ENCODE data around the gene PROB1.
"Not testable (repeated sequence)": the region's sequence is repeated elsewhere in the genome, so short reads cannot be mapped to it uniquely, and the experiment has no call there.

PROB1 gene

DNA sequence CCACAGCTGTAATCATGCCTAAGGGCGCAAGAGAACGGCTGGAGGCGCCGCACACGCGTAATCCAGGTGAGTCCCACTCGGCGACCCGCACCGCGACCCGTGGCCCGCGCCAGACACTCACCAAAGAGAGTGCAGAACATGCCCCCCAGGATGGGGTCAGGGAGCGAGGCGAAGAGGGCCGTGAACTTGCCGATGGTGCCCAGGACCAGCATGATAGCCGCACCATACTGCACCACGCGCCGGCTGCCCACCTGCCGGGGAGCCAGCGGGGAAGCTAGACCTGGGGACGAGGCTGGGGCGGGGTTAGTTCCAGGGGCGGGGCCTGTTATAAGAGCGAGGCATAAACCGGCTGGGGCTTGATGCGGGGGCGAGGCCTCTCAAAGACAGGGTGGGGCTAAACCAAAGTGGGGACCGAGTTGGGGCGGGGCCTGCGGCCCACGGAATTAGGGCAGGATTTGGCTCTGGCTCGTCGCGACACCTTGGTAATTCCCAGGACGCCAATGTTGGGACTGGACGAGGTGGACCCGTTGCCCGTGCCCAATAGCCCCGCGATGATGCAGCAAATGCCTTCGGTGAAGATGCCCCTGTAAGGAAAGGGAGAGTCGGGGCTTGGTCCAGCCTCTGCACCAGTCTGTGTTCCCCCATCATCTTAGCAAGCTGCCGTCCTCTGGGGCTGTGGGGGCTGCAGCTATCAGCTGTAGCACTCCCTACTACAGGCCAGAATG lies 16.6 kb downstream of the PROB1 start:
- no peak for DNase-seq

DNA sequence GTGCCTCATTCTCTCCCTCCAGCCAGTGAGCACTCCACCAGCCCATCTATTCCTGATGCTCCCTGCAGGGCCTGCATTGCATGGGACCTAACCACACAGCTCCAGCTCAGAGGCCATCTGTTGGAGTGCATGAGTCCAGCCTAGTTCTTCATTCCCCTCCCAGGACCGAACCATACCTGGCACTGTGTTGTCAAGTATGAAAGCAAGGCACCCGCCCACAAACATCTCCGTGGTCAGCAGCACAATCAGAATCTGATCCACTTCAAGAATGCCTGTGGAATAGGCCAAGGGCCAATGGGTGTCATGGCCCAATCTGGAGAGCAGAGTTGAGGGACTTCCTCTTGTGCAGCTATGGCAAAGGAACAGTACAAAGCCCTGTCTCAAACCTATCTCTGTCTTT lies 17.7 kb downstream of the PROB1 start:
- no peak for DNase-seq

DNA sequence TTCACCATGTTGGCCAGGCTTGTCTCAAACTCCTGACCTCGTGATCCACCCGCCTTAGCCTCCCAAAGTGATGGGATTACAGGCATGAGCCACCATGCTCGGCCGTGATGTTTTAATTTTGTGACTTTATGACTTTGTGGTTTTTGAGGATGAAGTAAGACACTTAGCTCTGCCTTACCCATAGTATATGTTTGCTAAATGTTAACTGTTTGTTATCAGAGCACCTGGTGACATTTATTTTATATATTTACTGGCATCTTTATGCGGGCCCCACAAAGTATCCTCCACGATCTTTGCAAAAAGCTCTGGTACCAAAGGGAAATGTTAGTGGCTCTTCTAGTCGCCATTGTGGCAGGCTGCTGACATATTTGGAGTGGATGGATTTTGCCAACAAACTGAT lies 18.5 kb downstream of the PROB1 start:
- DNase-seq: no peak

DNA sequence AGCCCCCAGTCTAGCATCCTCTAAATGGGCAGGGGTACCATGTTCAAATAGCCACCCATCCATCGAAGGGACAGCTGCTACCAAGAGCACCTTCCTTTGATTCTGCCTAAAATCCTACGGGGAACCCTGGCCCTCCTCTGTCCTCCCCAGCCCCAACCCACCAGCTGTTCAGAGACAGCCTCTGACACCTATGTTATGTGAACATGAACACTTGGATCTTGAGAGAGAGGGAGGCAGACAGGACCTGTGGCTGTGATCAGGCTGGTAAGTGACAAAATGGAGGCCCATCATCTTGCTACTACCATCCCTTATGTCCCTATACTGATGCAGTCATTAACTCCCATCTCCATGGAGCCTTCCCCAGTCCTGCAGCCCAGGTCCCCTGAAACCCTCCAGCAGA lies 20.0 kb downstream of the PROB1 start:
- no peak for DNase-seq

GRCh38 chr5:139371482-139372435 lies 23.1 kb downstream of the PROB1 start:
- no peak for DNase-seq

DNA sequence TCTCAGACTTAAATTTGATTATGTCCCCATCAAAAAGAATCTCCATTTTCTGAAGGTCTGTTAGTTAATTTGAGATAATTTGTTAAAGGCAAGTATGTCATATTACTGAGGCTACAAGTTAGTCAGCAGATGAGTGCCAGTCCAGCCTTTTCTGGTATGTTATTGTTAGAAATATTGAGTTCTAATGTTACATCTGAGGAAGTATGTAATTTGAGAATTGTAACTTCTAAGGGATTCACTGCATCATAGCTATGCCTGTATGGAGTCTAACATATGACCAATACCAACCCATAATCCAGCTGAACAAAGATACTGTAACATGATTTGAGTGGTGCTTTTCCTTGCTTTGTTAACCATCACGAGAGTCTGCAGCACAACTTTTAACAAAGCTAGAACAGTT lies 25.7 kb downstream of the PROB1 start:
- DNase-seq: no peak

DNA sequence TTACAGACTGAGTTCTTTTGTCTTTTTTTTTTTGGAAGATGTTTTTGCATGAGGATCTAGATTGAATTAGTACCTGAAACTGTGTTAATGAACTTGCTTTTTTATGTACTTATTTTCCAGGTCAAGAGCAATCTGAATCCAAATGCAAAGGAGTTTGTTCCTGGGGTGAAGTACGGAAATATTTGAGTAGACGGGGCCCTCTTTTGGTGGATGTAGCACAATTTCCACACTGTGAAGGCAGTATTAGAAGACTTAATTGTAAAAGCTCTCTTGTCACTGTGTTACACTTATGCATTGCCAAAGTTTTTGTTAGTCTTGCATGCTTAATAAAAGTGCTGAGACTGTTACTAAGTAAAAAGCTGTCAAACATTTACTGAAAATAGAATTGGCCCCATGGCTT lies 26.3 kb downstream of the PROB1 start:
- DNase-seq: no peak

DNA sequence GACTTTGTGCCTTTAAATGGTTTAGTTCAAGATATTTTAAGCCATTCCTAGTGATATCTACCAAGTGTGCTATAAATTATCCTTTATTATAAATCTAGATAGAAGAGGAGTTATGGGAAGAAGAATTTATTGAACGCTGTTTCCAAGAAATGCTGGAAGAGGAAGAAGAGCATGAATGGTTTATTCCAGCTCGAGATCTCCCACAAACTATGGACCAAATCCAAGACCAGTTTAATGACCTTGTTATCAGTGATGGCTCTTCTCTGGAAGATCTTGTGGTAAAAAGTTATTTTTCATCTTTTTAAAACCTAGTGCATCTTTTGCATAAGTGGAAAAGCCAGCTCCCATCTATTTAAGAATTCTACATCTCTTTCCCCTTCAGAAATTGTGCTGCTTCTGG lies 30.4 kb downstream of the PROB1 start:
- DNase-seq: no peak

GRCh38 chr5:139363937-139364336 lies 31.0 kb downstream of the PROB1 start:
- DNase-seq: no peak

- DNase-seq: no peak
Observed at GRCh38 chr5:139361835-139362429, 33.0 kb downstream of the PROB1 start.

GRCh38 chr5:139360384-139360783 lies 34.5 kb downstream of the PROB1 start:
- DNase-seq: no peak

DNA sequence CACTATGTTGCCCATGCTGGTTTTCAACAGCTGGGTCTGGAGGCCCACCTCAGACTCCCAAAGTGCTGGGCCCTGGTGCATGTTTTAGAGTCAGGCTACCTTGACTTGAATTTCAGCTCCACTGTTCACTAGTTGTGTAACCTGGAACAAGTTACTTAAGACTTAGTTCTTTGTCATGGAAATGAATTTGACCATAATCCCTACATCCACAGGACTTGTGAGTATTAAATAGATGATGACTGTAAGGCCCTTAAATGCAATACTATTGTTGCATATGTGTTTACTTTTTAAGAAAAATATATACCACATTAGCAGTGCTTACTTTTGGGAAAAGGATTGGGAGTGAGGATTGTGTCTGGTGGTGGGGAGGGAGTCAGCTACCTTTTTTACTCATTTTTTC lies 36.8 kb downstream of the PROB1 start:
- no peak for DNase-seq

DNA sequence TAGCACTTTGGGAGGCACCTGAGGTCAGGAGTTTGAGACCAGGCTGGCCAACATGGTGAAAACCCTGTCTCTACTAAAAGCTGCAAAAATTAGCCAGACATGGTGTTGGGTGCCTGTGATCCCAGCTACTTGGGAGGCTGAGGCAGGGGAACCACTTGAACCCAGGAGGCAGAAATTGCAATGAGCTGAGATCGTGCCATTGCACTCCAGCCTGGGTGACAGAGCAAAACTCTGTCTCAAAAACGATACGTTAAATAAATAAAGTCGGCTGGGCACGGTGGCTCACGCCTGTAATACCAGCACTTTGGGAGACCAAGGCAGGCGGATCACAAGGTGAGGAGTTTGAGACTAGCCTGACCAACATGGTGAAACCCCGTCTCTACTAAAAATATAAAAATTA lies 39.0 kb downstream of the PROB1 start:
- not testable (repeated sequence) for DNase-seq

DNA sequence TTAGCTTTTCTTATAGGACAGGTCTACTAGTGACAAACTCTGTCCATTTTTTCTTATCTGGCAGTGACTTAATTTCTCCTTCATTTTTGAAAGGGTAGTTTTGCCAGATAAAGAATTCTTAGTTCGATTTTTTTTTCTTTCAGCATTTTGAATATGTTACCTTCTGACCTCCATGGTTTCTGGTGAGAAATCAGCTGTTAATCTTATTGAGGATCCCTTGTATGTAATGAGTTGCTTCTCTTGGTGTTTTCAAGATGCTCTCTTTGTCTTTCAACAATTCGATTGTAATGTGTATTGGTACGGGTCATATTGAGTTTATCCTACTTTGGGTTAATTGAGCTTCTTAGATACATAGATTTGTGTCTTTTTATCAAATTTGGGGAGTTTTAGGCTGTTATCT lies 40.7 kb downstream of the PROB1 start:
- no peak for DNase-seq

DNA sequence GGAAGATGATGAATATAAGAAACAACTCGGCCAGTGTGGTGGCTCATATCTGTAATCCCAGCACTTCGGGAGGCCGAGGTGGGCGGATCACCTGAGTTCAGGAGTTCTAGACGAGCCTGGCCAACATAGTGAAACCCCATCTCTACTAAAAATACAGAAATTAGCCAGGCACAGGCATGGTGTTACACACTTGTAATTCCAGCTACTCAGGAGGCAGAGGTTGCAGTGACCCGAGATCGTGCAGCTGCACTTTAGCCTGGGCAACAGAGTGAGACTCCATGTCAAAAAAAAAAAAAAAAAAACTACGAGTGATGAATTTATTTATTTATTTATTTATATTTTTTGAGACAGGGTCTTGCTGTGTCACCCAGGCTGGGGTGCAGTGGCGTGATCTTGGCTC lies 47.0 kb downstream of the PROB1 start:
- DNase-seq: not testable (repeated sequence)

DNA sequence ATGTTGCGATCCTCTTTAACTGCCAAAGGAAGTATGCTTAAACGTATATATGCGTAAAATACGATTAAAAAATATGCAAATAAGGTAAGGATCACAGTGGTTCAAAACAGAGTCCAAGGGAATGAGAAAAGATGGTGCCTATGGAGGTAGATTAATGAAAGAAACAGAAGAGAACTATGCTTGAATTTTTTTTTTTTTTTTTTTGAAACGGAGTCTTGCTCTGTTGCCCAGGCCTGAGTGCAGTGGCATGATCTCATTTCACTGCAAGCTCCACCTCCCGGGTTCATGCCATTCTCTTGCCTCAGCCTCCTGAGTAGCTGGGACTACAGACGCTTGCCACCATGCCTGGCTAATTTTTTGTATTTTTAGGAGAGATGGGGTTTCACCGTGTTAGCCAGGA lies 49.5 kb downstream of the PROB1 start:
- DNase-seq: not testable (repeated sequence)

DNA sequence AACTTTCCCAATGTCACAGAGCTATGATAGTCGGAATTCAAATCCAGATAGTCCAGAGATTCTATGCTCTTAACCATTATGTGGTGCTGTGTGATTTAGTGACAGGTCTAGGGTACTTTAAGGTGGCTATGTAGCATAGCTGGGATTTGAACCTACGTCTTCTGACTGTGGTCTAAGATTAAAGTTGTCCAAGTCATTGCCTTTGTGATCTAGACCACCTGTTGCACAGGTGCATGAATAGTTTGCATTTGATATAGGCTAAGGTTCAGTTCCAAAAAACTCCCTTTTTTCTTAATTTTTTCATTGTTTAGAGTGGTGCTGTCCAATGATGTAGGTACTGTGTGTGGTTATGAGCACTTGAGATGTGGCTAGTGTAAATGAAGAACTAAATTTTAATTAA lies 50.7 kb downstream of the PROB1 start:
- no peak for DNase-seq

DNA sequence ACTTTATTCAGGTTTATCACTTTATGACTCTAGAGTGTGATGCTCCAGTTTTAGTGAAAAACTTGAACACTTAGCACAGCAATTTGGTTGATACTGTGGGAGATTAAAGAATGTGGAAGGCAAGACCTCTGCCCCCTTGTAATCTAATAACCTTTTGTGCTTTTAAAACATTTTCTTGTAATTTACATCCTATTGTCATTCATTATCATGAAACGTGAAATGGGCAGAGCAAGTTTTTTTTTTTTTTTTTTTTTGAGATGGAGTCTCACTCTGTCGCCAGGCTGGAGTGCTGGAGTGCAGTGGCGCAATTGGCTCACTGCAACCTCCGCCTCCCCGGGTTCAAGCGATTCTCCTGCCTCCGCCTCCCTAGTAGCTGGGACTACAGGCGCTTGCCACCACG lies 51.4 kb downstream of the PROB1 start:
- no peak for DNase-seq

DNA sequence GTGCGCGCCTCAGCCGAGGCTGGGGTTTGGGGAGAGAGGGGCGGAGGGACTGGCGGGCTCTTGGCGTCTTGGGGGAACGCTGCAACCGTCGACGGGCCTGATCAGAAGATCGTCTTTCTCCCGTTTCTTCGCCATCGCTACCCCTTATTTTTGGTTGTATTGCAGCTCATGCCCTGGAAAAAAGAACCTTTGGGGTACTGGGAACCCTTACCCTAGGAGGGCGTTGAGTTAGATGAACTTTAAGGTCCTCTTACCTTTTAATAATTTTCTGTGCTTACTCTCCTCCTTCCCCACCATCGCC lies 52.5 kb downstream of the PROB1 start:
- DNase-seq: peak; percentile 89

- peak; percentile 98 for DNase-seq
Observed at GRCh38 chr5:139341689-139342422, 53.0 kb downstream of the PROB1 start, which contains the start of gene PAIP2. PAIP2 (plus strand) TSS chr5:139341854; CDS start chr5:139363785, 21,931 bp downstream.

GRCh38 chr5:139341187-139341688 lies 53.7 kb downstream of the PROB1 start:
- no peak for DNase-seq
